Activated CD4-positive, alpha-beta T cell treated with anti-CD3 and anti-CD28 coated beads, Interleukin-2, amount 50 U/mL, for 1 hour (primary cell): ENCODE measurements around the gene VPS13C.

Experiments used
- DNase-seq: peaks from one replicate; pipeline ENCODE4 v3.0.0-alpha.2; 2020

VPS13C gene

GRCh38 chr15:61807281-61807929, 252.8 kb downstream of the VPS13C start:
- no peak for DNase-seq
